Vagina (tissue), 2 donors: ENCODE data around the gene PDX1. TPM values are rescaled to one million over a fixed set of nuclear protein-coding genes. Genes with fewer than 3 reads are reported as not detected.

Experiments
- DNase-seq, 2 donors: peaks; one replicate each; pipeline ENCODE4 v3.0.0-alpha.2; 2017; ENCODE audit errors: extremely low spot score in 2 of 2
- H3K27ac ChIP-seq: fragments of 200-600 bp; sonication (generic); one replicate; pipeline ENCODE4 v1.5.1; 2019
- H3K27me3 ChIP-seq: fragments of 200-600 bp; sonication (generic); one replicate; pipeline ENCODE4 v1.5.1; 2019
- H3K36me3 ChIP-seq, 2 donors: fragments of 200-600 bp; sonication (generic); one replicate each; pipeline ENCODE4 v1.5.1; 2017 to 2019
- H3K4me1 ChIP-seq: fragments of 200-600 bp; sonication (generic); one replicate; pipeline ENCODE4 v1.5.1; 2019
- H3K4me3 ChIP-seq, 2 donors: fragments of 200-600 bp; sonication (generic); 1 replicate in 1 of 2; 2 replicates in 1 of 2; pipeline ENCODE4 v1.5.1; 2016 to 2019
- H3K9me3 ChIP-seq: fragments of 200-600 bp; sonication (generic); one replicate; pipeline ENCODE4 v1.5.1; 2019
- POLR2A ChIP-seq, 2 donors: fragments of 450-650 bp; IDR thresholded peaks; one replicate each; pipeline ENCODE4 v1.6.1; 2017; ENCODE audit warnings: antibody characterized with exemption in 2 of 2, mild to moderate bottlenecking in 2 of 2, moderate library complexity in 2 of 2
- POLR2AphosphoS5 ChIP-seq, 2 donors: sonication (generic); formaldehyde crosslinking; IDR thresholded peaks; one replicate each; pipeline ENCODE4 v1.9.0; 2017; ENCODE audit warnings: antibody characterized with exemption in 2 of 2, mild to moderate bottlenecking in 2 of 2, low read depth in 1 of 2; ENCODE audit not compliant: insufficient read depth in 1 of 2
- intact Hi-C: fragments of 100-400 bp; cut with DNase I; formaldehyde crosslinking; loops from one replicate; pipeline ENCODE4 v1.15.1; 2023
- total RNA-seq: library from RNA; depleted of rRNA; stranded (reverse); fragments of >200 nt; gene quantifications from one replicate; pipeline ENCODE4 v1.2.3, GENCODE V29; 2016
- TF ChIP-seq, protein P1 (sequence below), 3 experiments: fragments of 450-650 bp in 2 of 3; fragments of 200-600 bp in 1 of 3; sonication (generic) in 1 of 3; IDR thresholded peaks; one replicate each; pipeline ENCODE4 v1.5.1; 2017 to 2019; ENCODE audit warnings: antibody characterized with exemption in 3 of 3, mild to moderate bottlenecking in 2 of 3, moderate library complexity in 2 of 3

Gene PDX1
- total RNA-seq, 1 donor from 2014 or later, result not detected

DNA sequence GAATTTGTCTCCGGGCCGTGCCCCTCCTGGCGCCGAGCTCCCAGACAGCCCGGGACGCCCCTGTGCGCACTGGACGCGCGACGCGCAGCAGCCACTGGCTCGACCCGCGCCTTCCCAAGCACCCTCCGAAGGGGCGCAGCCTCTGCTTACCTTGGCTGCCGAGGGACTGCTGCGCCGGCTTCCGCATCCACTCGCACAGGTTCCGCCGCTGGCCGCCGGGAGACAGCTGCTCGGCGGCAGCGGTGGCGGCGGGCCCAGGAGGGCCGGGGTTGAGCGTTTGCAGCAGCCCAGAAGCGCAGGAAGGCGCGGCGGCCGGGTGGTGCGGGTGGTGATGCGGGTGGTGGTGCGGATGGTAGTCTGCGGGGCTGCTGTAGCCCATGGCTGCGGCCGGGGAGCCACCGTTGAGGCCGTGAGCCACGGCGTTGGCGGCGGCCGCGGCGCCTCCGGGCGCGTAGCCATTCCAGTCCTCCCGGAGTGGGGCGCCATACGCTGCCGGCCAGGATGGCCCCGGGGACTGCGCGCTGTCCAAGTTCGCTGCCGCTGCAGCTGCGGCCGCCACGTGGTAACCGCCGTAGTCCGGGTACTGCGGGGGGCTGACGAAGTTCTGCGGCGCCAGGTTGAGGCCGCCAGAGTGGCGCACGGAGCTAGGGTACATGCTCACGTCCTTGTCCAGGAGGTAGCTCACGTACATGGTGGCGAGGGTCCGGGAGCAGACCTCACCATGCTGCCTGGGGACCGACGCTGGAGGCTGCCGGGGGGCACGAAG is 48.7 kb downstream of the PDX1 start:
- no peak for DNase-seq
- Histone ChIP-seq H3K27ac (no peak overlapping the region), H3K36me3 (no peaks in the 10 kb centered on the region), H3K4me3 (no peak overlapping the region), H3K4me1 (peaks cover 23% of the 10 kb centered on the region), H3K9me3 (no peaks in the 10 kb centered on the region), H3K27me3 (peaks cover 10% of the 10 kb centered on the region)
- intact Hi-C loops, result no loop called here
- TF ChIP-seq, protein P1, sequence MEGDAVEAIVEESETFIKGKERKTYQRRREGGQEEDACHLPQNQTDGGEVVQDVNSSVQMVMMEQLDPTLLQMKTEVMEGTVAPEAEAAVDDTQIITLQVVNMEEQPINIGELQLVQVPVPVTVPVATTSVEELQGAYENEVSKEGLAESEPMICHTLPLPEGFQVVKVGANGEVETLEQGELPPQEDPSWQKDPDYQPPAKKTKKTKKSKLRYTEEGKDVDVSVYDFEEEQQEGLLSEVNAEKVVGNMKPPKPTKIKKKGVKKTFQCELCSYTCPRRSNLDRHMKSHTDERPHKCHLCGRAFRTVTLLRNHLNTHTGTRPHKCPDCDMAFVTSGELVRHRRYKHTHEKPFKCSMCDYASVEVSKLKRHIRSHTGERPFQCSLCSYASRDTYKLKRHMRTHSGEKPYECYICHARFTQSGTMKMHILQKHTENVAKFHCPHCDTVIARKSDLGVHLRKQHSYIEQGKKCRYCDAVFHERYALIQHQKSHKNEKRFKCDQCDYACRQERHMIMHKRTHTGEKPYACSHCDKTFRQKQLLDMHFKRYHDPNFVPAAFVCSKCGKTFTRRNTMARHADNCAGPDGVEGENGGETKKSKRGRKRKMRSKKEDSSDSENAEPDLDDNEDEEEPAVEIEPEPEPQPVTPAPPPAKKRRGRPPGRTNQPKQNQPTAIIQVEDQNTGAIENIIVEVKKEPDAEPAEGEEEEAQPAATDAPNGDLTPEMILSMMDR (IDR thresholded peaks at IDR 0.05), result no peak
- no peak for TF ChIP-seq POLR2A (IDR thresholded peaks at IDR 0.05)
- TF ChIP-seq POLR2AphosphoS5 (IDR thresholded peaks at IDR 0.05; ENCODE audit: insufficient read depth in 1 of 2, low read depth in 1 of 2), result no peak

DNA sequence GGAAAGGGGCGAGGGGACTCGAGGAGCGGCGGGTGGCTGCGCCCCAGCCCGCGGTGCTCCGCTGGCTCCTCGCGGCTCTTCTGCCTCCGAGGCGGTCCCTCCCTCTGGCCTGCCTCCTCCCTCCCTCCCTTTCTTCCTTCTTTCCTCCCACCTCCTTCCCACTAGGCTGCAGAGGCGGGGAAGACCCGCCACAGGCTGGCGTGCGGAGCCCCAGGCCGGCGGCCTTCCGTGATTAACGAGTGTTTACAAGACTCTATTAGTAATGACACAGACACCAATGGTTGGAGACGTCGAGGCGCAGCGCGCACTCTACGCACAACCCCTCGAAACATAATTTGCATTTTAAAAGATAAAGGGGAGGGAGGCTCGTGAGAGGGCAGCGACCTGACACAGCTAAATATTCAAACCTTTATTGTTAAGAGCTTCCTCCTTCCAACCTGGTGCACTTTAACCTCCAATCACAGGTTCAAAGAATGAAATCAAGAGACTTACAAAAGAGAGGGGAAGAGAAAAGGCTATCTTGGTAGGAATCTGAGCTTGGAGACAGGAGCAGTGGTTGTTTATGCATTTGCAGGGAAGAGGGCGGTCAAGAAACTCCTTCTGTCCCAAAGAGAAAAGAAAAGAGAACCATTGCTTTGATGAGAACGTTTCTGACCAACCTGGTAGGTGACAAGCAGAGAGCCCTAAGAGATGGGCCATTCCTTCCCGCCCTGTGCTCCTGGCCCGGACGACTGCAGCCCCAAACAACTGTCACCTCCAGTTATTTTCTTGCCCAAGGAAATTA is 49.5 kb downstream of the PDX1 start, which contains the start of gene CDX2:
Gene CDX2 (minus strand): TSS at position 234 of the 784 bp plus-strand sequence. CDS start 309 bp downstream, outside the sequence.
- Histone ChIP-seq H3K27ac (no peak within 1 kb of the TSS), H3K4me1 (peaks cover 23% of the 10 kb centered on the region), H3K9me3 (no peaks in the 10 kb centered on the region), H3K4me3 (no peak within 1 kb of the TSS), H3K36me3 (no peaks in the 10 kb centered on the region), H3K27me3 (peaks cover 10% of the 10 kb centered on the region)
- TF ChIP-seq POLR2AphosphoS5 (IDR thresholded peaks at IDR 0.05; ENCODE audit: insufficient read depth in 1 of 2, low read depth in 1 of 2), result no peak
- DNase-seq, result no peak
- intact Hi-C loops, result no loop called here

DNA sequence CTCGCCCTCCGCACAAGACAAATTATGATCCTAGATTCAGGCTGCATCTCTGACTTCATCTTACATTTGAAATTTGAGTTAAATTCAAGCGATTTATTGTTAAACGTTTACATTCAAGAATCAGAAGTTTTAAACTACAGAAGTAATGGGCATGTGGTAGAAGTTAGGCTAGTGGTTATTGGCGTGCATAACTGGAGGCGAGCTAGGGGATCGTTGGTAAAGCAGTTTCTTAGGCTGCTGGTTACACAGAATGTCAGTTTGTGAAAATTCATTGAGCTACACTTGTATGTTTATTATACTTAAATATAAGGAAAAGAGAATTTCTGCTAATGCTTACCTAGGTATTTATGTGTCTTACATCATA is 50.0 kb downstream of the PDX1 start:
- no peak for TF ChIP-seq POLR2A (IDR thresholded peaks at IDR 0.05)
- Histone ChIP-seq H3K4me1 (peaks cover 23% of the 10 kb centered on the region), H3K9me3 (no peaks in the 10 kb centered on the region), H3K27ac (no peak overlapping the region), H3K36me3 (no peaks in the 10 kb centered on the region), H3K27me3 (peaks cover 10% of the 10 kb centered on the region), H3K4me3 (no peak overlapping the region)
- no peak for DNase-seq
- intact Hi-C loops, result loop anchor here (10.0 kb wide), 1 partner anchor 145 kb away; no protein-coding TSS in a partner anchor

DNA sequence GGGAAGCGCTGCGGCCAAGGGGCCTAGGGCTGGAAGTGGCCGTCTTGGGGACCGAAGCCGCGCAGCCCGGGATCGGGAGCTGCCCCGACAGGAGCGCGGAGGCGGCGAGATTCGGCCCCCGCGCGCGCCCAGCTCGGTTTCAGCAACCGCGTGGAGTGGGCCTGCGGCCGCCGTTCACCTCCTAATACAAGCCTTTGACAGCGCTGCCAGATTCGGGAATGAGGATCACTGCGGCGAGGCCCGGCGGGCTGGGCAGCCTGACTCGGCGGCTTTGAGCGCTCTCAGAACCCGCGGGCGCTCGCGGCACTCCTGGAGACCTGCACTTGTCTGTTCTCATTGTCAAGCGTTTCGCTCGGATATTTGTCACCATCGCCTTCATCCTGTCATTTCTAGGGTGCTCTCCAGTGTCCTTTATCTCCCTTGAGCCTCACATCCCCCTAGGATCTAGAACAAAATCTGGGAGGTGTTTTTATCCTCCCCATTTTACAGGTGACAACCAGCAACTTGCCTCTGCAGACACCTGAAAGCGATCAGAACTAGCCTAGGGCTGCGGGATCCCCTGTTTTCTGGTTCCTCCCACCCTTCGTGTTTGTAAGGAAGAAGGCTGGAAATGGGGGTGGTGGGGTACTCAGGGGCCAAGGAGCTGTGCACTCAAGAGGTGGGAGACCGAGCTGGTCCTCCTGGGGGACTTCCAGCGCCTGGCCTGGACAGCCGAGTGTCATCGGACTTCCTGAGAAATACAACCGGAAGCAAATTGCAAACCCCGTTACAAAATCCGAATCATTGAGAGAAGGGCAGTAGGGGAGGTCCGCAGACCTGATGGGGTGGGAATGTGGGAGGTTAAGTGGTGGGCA is 50.8 kb downstream of the PDX1 start:
- no peak for TF ChIP-seq POLR2AphosphoS5 (IDR thresholded peaks at IDR 0.05; ENCODE audit: insufficient read depth in 1 of 2, low read depth in 1 of 2)
- TF ChIP-seq, protein P1 (IDR thresholded peaks at IDR 0.05), result no peak
- H3K9me3 ChIP-seq, result no peaks in the 10 kb centered on the region
- H3K27ac ChIP-seq, result no peak overlapping the region
- no peaks in the 10 kb centered on the region for H3K36me3 ChIP-seq
- H3K27me3 ChIP-seq, result peaks cover 10% of the 10 kb centered on the region
- H3K4me1 ChIP-seq, result peaks cover 23% of the 10 kb centered on the region
- DNase-seq, result no peak
- H3K4me3 ChIP-seq, result no peak overlapping the region
- intact Hi-C loops, result loop anchor here (10.0 kb wide), 1 partner anchor 146 kb away; no protein-coding TSS in a partner anchor

DNA sequence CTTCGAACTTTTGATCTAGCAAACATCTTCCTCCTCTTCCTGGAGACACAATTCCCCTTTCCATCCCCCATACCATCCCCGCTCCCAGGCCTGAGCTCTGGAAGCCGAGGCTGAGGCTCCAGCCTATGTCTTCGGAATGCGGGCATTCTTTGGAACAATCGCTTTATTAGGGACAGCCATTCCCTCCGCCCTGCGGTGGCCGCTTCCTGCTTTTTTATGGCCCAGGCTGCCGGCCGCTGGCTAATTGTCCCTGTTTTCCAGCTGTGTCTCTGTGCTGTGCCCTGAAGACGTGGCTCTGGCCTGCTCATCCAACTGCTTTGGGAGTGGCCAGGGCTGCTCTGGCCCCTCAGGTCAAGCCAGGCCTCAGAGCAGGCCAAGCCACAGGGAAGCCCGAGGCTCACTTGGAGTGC is 51.4 kb downstream of the PDX1 start:
- DNase-seq, result no peak
- TF ChIP-seq POLR2A (IDR thresholded peaks at IDR 0.05) (no peak), POLR2AphosphoS5 (IDR thresholded peaks at IDR 0.05; ENCODE audit: insufficient read depth in 1 of 2, low read depth in 1 of 2) (no peak)
- TF ChIP-seq, protein P1 (IDR thresholded peaks at IDR 0.05), result no peak
- peaks cover 20% of the 10 kb centered on the region for H3K4me1 ChIP-seq
- H3K36me3 ChIP-seq, result no peaks in the 10 kb centered on the region
- no peak overlapping the region for H3K27ac ChIP-seq
- H3K4me3 ChIP-seq, result no peak overlapping the region
- no peaks in the 10 kb centered on the region for H3K9me3 ChIP-seq
- H3K27me3 ChIP-seq, result peaks cover 10% of the 10 kb centered on the region
- intact Hi-C loops, result loop anchor here (10.0 kb wide), 1 partner anchor 146 kb away; no protein-coding TSS in a partner anchor
